ENCODE results near the gene GAS1.

DNA sequence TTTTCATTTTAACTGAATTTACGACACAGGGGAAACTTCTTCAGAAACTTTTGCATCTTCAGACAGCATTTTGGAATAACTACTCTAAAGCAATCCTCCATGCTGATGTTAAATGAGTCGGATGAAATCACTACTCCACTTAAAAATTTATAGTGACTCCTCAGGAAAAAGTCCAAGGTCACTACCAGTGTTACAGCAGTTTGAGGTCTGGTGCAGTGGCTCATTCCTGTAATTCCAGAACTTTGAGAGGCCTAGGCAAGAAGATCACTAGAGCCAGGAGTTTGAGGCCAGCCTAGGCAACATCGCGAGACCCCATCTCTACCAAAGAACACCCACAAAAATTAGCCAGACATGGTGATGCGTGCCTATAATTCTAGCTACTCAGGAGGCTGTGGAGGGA lies 5.9 kb upstream of the GAS1 start:
- no peak for TF ChIP-seq RARB (CRISPR knock-in tag; IDR thresholded peaks at IDR 0.05)
- no peak for TF ChIP-seq ZNF8 (CRISPR knock-in tag; IDR thresholded peaks at IDR 0.05)
- TF ChIP-seq, protein P1, sequence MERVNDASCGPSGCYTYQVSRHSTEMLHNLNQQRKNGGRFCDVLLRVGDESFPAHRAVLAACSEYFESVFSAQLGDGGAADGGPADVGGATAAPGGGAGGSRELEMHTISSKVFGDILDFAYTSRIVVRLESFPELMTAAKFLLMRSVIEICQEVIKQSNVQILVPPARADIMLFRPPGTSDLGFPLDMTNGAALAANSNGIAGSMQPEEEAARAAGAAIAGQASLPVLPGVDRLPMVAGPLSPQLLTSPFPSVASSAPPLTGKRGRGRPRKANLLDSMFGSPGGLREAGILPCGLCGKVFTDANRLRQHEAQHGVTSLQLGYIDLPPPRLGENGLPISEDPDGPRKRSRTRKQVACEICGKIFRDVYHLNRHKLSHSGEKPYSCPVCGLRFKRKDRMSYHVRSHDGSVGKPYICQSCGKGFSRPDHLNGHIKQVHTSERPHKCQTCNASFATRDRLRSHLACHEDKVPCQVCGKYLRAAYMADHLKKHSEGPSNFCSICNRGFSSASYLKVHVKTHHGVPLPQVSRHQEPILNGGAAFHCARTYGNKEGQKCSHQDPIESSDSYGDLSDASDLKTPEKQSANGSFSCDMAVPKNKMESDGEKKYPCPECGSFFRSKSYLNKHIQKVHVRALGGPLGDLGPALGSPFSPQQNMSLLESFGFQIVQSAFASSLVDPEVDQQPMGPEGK (CRISPR knock-in tag; IDR thresholded peaks at IDR 0.05; ENCODE audit: borderline replicate concordance): no peak
- TF ChIP-seq OSR1 (CRISPR knock-in tag; IDR thresholded peaks at IDR 0.05): no peak
- no peak for TF ChIP-seq CSDC2 (CRISPR knock-in tag; IDR thresholded peaks at IDR 0.05)

Data from SK-N-SH treated with all-trans-retinoic acid at 6 μM for 48 hours (cell line).